Stimulated activated CD4-positive, alpha-beta T cell treated with anti-CD3 and anti-CD28 coated beads, Interleukin-12 subunit alpha, Interleukin-12 subunit beta, amount 100 ng/mL, for 24 hours (primary cell): ENCODE measurements around the gene NOS1AP.

Experiments used
- DNase-seq, 2 experiments: peaks; one replicate each; pipeline ENCODE4 v3.0.0-alpha.2; 2020; ENCODE audit warnings: low read depth in 2 of 2

Gene NOS1AP

DNA sequence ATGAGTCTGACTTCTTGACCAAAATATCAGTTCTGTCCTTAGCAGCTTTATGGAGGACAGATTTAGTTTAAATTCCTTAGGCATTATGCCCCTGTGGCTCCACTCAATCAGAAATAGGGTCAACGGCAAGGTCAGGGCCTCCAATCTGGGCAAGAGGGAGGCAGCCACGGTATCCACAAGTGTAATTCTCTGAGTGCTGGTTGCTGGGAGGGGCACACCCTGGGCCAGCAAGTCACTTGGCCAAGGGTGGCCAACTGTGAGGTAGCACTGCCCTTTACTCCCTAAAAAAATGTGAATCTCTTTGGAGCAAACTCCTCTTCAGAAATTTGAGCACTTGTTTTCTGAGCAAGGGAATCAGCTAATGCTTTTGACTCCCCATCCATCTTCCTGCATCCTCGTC lies 294.3 kb downstream of the NOS1AP start:
- no peak for DNase-seq

DNA sequence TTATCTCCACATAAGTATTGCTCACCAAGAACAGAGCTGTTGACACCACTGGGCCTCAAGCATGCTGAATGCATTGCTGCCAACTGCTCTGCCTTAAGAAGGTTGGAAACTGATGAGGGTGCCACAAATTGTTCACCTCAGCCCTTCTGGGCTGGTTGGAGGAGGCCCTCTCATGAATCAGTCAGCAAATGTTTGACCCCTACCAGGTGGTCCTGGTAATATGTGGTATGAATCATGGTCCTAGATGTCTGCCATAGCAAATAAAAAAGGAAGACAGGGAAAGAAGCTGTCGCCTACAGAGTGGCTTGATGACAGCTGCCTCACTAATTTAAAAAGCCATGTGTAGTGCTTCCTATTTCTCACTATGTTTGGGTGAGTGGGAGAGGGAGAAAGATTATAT lies 295.0 kb downstream of the NOS1AP start:
- DNase-seq: no peak

DNA sequence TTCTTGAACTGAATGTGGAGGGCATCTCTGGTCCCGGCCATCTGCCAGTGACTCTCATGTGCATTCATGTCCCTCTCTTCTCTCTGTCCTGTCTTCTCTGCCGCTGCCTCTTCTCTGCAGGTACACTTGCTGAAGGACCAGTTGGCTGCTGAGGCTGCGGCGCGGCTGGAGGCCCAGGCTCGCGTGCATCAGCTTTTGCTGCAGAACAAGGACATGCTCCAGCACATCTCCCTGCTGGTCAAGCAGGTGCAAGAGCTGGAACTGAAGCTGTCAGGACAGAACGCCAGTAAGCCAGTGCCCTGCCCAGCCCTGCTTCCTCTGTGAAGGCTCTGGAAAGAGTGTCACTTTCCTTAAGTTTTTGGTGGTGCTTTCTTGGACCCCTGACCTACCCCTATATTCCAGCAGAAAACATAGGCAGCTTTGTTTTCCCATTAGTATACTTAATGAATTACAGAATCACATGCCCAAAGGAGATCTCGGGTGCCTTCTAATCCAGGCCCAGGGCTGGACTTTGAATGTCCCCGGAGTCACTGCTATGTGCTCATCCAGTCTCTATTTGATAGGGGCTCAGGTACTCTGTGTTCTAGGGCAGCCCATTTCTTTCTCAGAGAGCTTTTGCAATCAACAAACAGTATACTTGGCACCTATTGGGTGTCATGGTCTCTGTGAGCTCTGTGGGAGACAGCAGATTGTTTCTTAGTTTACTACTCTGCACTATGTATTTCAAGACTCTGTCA lies 296.0 kb downstream of the NOS1AP start:
- no peak for DNase-seq

GRCh38 chr1:162366149-162366548 lies 296.7 kb downstream of the NOS1AP start:
- DNase-seq: no peak

DNA sequence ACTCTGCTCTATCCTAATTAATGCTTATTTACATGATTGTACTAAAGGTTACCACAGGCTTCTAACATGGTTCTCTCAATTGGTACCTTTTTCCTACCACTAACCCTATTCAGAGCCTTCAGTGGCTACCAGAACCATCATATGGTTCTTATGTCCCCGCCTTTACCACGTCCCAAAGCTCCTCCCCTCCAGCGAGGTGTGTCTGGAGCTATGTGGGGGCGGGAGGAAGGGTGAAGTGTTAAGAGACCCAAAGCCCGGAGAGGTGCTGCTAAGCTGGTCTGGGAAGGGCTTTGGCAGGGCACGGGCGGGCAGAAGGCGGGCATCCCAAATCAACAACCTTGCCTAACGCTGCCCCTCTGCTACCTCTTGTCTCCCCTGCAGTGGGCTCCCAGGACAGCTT lies 297.2 kb downstream of the NOS1AP start:
- no peak for DNase-seq

- no peak for DNase-seq
Observed at GRCh38 chr1:162367073-162367472, 297.6 kb downstream of the NOS1AP start.

GRCh38 chr1:162367772-162368171 lies 298.3 kb downstream of the NOS1AP start:
- no peak for DNase-seq

- DNase-seq: no peak
Observed at GRCh38 chr1:162368451-162368850, 299.0 kb downstream of the NOS1AP start.

- DNase-seq: no peak
Observed at GRCh38 chr1:162369571-162369970, 300.1 kb downstream of the NOS1AP start.

DNA sequence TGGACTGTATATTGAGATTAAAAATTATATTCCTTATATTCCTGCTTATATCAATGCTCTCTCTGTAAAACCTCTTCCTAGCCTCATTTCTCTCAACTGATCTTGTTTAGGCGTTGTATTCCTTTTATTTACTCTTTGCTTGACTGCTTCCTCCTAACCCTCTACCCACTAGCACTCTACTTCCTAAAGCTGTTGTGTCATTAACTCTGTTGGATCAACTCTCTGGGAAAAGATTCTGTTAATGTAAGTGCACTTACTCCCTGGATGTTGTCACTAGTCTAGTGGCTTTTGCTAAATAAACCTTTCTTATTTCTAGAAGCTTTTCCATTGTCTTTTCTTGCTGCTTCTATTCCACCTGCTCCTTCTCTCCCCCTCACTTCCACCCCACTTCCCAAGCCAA lies 300.7 kb downstream of the NOS1AP start:
- DNase-seq: no peak

- DNase-seq: no peak
Observed at GRCh38 chr1:162370721-162371120, 301.2 kb downstream of the NOS1AP start.

- DNase-seq: no peak
Observed at GRCh38 chr1:162371611-162372010, 302.1 kb downstream of the NOS1AP start.

DNA sequence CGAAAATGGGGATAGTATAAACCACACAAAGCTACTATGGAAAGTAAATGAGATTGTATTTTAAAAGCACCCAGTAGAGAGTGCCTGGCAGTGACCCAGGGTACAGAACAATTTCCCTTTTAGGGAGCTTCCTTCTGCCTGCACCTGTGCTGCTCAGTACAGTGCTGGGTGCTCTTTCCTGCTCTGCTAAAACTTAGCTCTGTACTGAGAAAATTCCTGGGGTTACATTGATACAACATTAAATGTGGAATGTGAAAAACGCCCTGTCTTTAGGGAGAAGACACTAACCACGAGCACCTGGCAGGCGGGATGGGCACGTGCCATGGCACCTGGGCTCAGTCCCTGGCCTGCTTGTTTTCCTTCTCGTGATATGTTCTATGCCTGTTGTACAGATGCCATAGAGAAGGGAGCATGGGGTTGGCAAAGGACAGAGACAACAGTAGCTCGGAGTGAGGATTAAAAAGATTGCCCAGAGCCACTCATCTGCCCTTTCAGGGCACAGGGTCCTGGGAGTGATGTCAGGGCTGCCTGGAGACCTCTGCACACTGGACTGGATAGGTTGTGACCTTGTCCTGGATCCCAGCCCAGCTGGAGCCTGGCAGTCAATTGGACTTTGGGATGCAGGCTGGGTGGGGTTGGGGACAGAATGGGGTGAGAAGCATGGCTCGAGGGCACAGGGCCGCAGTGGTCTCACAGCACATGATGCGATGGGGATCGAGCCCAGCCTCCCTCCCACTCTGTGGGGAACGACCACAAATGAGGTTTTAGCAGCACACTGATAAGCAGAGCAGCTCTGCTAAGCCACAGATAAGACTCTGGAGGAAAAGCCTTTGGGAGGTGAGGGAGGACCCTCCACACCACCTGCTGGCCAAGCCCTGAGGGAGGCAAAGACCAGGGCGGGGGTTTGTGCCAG lies 302.9 kb downstream of the NOS1AP start:
- no peak for DNase-seq

GRCh38 chr1:162373072-162373427 lies 303.6 kb downstream of the NOS1AP start:
- DNase-seq: no peak

DNA sequence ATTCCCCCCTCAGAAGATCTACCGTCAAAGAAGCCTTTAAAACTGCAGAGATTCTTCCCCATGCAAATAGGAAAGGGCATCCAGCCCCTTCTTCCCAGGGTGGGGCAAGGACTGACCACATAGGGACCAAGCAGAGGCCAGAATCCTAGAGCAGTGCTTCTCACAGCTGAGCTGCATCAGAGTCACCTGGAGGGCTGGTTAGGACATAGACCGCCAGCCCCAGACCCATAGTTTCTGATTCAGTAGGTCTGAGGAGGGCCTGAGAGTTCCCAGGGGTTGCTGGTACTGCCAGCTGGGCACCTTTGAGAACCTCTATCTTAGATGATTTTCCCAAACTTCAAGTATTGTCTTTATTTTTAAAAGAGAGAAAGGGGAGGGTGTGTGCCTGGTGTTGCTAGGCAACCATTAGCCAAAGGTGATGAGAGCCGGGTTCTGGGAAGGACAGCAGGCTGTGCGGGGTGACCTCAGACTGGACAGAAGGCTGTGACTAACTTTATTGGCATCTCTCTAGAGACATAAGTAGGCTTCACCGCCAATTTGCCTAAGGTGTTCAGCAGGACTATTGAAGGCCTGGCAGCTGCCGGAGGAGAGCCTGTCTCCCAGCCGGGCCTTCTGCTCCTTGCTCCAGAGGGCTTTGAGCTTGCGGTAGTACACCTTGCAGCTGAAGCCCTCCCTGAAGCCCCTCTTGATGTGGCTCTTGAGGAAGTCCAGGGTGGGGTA lies 304.2 kb downstream of the NOS1AP start:
- no peak for DNase-seq

DNA sequence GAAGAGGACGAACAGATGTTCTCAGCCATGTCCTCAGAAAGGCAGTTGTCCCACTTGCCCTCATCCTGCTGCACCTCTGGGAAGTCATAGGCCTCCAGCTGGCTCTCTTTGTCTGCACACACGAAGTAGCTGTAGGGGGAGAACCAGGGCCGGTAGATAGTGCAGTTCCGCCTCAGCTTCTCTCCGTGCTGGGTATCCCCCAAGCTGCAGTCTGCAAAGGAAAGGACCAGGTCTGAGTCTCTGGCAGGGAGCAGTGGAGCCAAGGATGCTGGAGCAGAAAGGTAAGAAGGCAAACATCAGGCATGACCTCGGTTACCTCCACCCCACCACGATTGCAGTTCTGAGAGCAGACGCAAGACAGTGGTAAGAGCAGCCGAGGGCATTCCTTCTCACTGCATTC lies 304.9 kb downstream of the NOS1AP start:
- no peak for DNase-seq

DNA sequence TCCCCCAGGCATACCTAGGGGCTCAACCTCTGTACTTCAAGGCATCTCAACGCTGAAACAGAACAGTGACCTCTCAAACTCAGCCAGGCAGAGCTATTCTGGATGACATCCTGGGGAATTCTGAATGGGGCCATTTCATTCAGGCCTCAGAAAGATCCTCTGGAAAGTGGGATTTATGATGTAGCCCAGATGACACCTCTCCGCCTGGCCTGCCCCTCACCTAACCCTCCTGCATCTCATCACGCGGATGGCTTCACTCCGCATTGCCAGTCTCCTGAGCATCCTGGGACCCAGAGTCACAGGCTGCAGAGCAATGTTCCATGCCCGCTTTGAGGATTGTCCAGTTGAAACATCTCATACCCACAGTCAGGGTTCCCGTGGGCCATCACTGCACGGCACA lies 306.0 kb downstream of the NOS1AP start:
- no peak for DNase-seq

- DNase-seq: no peak
Observed at GRCh38 chr1:162376691-162377090, 307.2 kb downstream of the NOS1AP start, which contains the start of gene SPATA46. Gene SPATA46, minus strand, starts transcription at chr1:162376854. Its CDS starts 64 bp downstream, at chr1:162376790.

DNA sequence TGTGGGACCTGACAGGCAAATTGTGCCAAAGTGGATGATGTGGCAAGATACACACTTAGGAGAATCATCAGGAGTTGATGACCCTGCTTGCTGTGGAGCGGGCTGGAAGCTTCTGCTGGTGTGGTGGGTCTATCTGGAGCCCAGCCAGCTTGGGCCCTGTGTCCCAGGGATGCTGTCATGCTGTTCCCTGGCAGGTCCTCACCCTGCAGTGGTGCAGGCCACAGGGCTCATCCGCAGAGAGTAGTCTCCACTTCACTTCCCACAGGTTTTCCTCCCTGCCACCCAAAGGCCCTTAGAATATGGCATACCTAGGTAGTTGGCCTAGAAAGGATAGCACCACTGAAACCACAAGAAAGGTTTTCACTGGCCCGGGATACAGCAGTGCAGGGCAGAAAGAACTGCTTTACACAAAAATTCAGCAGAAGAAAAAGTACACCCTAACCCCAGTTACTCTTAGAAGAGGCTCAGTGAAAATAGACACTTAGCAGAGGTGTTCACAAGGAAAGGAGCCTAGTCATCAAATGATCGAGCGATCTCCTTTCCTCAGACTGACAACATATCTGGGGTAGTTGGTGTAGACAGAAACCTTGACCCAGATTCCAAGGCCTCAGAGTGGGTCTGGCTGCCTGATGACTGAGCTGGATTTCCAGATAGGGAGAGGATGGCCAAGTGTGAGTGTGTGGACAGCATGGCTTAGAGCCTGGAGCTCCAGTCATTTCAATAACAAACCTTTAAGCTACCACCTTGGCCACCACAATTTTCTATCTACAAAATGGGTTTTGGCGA lies 310.8 kb downstream of the NOS1AP start:
- no peak for DNase-seq

DNA sequence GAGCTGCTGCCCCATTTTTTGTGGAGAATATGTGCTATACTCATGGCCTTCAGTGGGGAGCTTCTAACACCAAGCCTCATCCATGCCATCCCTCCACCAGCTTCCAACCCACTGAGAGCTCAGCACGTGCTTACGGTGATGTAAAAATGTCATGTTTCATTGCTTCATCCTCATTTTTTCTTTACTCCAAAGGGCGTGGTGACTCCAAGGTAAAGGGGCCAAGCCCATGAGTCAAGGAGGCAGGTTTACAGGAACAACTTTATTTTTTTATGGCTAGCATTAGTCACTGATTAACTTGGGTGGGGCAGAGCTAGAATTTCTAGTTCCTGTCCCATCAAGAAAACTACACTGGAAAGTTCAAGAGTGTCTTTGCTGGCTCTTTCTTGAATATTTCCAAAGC lies 311.9 kb downstream of the NOS1AP start, which contains the start of gene C1orf226:
Gene C1orf226 (plus strand): TSS at position 346 of the 400 bp plus-strand sequence. CDS start 174 bp downstream, outside the sequence.
- no peak for DNase-seq
